ENCODE data around the gene NANOGP8. TPM values are rescaled to one million over a fixed set of nuclear protein-coding genes. Genes with fewer than 3 reads are reported as not detected.
"Not testable (repeated sequence)": the region's sequence is repeated elsewhere in the genome, so short reads cannot be mapped to it uniquely, and the experiment has no call there.

NANOGP8 gene, protein sequence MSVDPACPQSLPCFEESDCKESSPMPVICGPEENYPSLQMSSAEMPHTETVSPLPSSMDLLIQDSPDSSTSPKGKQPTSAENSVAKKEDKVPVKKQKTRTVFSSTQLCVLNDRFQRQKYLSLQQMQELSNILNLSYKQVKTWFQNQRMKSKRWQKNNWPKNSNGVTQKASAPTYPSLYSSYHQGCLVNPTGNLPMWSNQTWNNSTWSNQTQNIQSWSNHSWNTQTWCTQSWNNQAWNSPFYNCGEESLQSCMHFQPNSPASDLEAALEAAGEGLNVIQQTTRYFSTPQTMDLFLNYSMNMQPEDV
- total RNA-seq: not detected

DNA sequence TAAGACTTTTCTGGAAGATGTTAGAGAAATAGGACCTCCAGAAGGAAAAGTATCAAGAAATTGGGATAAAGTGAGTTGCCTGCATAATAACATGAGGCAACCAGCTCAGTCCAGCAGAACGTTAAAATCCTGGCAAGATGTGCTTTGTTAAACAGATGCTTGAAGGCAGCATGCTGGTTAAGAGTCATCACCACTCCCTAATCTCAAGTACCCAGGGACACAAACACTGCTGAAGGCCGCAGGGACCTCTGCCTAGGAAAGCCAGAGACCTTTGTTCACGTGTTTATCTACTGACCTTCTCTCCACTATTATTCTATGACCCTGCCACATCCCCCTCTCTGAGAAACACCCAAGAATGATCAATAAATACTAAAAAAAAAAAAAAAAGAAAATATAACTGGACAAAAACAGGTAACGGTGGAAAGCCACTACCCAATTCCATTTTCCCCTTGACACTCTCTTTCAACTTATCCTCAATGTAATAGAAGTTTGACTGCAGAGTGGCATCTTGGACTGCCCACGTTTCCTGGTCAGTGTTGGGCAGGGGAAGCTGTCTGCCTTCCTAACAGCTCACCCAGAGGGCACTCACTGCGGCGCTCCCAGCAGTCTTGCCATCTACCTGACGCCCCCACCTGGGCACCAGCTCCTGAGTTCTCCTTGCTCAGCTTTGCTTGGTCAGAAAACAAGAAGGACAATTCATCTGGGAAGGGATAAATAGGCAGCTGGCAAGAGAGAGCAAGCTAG lies at the start of gene NANOGP8:
Gene NANOGP8, minus strand, starts transcription at position 120 of the 744 bp plus-strand sequence. CDS start 185 bp downstream, outside the sequence.
- H3K4me1 Mint-ChIP-seq (ENCODE audit: low read depth); H3K36me3 Mint-ChIP-seq; H3K27ac Mint-ChIP-seq: not testable (repeated sequence)

DNA sequence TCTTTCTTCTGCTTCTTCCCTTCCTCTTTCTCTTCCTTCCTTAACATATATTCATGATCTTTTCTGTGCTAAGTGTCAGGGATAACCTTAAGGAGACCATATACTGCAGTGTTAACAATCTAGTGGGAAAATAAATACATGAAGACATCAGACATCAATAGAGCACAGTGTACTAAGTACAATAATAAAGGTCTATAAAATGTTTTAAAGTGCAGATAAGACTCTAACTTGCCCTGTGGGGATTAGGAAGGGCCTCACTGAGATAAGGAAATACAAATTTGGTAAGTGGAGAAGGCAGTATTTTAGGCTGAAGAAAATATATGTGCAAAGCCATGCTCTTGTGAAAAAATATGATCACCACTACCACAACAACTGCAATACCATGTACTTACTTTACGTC lies 49.2 kb upstream of the NANOGP8 start:
- intact Hi-C loops (cut with micrococcal nuclease): no loop called here
- Mint-ChIP-seq H3K9me3 (peaks cover 3% of the 10 kb centered on the region), H3K36me3 (no peaks in the 10 kb centered on the region), H3K4me1 (ENCODE audit: low read depth) (no peaks in the 10 kb centered on the region), H3K27ac (no peak overlapping the region), H3K4me3 (no peak overlapping the region), H3K27me3 (no peaks in the 10 kb centered on the region)
- no peak for DNase-seq
- CTCF ChIA-PET: no interaction called here
- POLR2A ChIA-PET: no interaction called here

More for the DNA sequence above, at the start of gene NANOGP8:
- H3K27me3 Mint-ChIP-seq; H3K4me3 Mint-ChIP-seq; POLR2A ChIA-PET; DNase-seq; H3K9me3 Mint-ChIP-seq; intact Hi-C loops (cut with micrococcal nuclease); CTCF ChIA-PET: not testable (repeated sequence)

DNA sequence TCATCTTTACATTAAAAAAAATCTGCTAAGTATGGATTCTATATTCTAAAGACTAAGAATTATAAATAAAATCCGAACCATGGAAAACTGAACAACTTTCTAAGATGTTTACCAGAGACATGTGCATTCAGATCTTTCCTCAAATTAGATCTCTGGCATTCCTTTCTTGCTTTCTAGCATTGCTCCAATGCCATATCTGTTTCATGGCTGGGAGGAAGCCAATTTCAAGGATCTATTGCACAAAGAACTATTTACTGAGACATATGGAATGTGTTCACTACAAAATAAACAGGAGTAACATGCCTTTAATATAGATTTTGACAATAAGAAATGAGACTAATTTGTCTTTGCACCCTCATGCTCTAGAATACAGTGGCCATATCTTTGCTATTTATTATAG lies 45.1 kb upstream of the NANOGP8 start:
- H3K4me3 Mint-ChIP-seq: no peak overlapping the region
- no peak overlapping the region for H3K27ac Mint-ChIP-seq
- no peaks in the 10 kb centered on the region for H3K4me1 Mint-ChIP-seq (ENCODE audit: low read depth)
- no peaks in the 10 kb centered on the region for H3K36me3 Mint-ChIP-seq
- intact Hi-C loops (cut with micrococcal nuclease): no loop called here
- POLR2A ChIA-PET: no interaction called here
- no peak for DNase-seq
- CTCF ChIA-PET: no interaction called here
- peaks cover 3% of the 10 kb centered on the region for H3K9me3 Mint-ChIP-seq
- peaks cover 3% of the 10 kb centered on the region for H3K27me3 Mint-ChIP-seq

DNA sequence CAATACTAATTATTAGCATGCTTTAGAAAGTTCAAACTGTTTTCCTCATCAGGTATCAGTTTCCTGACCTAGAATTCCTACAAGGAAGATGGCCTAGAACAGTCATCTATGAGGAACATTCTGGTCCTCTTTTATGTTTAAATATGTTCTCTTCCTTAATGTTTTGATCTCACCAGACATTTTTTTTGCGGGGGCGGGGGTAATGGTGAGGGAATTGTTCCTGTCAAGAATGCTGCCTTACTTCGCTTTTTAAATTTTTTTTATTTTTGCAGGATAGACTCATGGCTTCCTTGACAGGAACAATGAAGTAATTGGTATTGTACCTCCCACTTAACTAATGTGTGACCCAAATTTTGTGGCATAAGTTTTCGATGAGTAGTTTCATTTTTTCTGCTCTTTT lies 44.3 kb upstream of the NANOGP8 start:
- Mint-ChIP-seq H3K9me3 (peaks cover 6% of the 10 kb centered on the region), H3K27ac (no peak overlapping the region), H3K27me3 (peaks cover 3% of the 10 kb centered on the region), H3K4me1 (ENCODE audit: low read depth) (no peaks in the 10 kb centered on the region), H3K36me3 (no peaks in the 10 kb centered on the region), H3K4me3 (no peak overlapping the region)
- intact Hi-C loops (cut with micrococcal nuclease): no loop called here
- ChIA-PET POLR2A (no interaction called here), CTCF (no interaction called here)
- no peak for DNase-seq

DNA sequence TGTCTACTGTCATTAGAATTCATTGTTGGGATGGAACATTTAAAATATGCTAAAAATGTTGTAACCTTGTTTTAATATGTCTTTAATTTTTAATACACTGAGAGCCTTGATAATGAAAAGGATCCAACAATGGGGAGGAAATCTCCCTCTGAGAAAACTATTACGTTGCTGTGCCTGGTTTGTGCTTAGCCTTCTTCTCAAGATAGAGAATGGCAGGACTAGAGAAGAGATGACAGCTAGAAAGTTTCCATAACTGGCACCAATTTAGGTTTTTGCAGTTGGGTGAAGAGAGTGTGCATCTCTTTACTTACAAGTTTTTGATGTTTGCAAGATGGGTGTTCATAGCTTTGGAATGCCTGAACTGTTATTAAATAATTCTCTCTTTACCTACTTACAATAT lies 42.6 kb upstream of the NANOGP8 start:
- POLR2A ChIA-PET: no interaction called here
- peaks cover 6% of the 10 kb centered on the region for H3K9me3 Mint-ChIP-seq
- CTCF ChIA-PET: no interaction called here
- H3K36me3 Mint-ChIP-seq: no peaks in the 10 kb centered on the region
- no peak overlapping the region for H3K27ac Mint-ChIP-seq
- no peaks in the 10 kb centered on the region for H3K4me1 Mint-ChIP-seq (ENCODE audit: low read depth)
- H3K4me3 Mint-ChIP-seq: no peak overlapping the region
- no peak for DNase-seq
- H3K27me3 Mint-ChIP-seq: peaks cover 3% of the 10 kb centered on the region
- intact Hi-C loops (cut with micrococcal nuclease): no loop called here

DNA sequence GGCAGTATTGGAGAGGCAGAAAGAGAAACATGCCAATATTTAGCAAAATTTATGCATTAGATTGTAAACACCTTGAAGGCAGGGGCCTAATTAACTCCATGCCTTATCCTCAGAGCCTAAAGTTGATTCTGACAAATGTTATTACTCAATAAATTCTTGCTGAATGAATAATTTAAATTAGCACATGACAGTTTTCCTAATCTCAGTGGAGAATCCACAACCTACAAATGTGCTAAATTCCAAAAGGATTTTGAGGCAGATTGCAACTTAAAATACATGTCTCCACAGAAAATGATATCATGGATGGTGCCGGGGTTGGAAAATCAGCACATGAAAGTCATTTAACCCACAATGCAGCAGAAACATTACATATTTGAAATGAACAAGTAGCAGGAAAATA lies 41.1 kb upstream of the NANOGP8 start:
- ChIA-PET POLR2A (no interaction called here), CTCF (no interaction called here)
- Mint-ChIP-seq H3K4me1 (ENCODE audit: low read depth) (no peaks in the 10 kb centered on the region), H3K27ac (no peak overlapping the region), H3K36me3 (no peaks in the 10 kb centered on the region), H3K9me3 (peaks cover 2% of the 10 kb centered on the region), H3K27me3 (peaks cover 5% of the 10 kb centered on the region), H3K4me3 (no peak overlapping the region)
- no peak for DNase-seq
- intact Hi-C loops (cut with micrococcal nuclease): no loop called here

DNA sequence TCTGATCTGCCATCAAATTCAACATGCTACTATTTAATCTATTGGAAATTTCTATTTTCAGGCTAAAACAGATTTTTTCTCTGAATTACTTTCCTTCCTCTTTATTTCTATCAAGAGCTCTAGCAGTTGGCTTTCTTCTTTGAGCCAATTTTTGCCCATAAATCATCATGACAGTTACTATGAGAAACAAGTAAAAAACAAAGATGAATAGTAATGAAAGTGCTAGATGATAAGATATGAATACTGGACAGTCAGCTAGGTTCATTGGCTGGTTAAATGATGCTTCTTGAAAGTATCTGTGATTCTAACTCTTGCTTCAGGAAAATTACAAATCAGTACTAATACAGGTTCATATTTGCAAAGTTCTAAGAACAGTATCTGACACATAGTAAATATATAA lies 38.6 kb upstream of the NANOGP8 start:
- Mint-ChIP-seq H3K27me3 (peaks cover 5% of the 10 kb centered on the region), H3K4me1 (ENCODE audit: low read depth) (no peaks in the 10 kb centered on the region), H3K4me3 (no peak overlapping the region), H3K27ac (no peak overlapping the region), H3K36me3 (no peaks in the 10 kb centered on the region), H3K9me3 (peaks cover 2% of the 10 kb centered on the region)
- no peak for DNase-seq
- ChIA-PET CTCF (no interaction called here), POLR2A (no interaction called here)
- intact Hi-C loops (cut with micrococcal nuclease): no loop called here

DNA sequence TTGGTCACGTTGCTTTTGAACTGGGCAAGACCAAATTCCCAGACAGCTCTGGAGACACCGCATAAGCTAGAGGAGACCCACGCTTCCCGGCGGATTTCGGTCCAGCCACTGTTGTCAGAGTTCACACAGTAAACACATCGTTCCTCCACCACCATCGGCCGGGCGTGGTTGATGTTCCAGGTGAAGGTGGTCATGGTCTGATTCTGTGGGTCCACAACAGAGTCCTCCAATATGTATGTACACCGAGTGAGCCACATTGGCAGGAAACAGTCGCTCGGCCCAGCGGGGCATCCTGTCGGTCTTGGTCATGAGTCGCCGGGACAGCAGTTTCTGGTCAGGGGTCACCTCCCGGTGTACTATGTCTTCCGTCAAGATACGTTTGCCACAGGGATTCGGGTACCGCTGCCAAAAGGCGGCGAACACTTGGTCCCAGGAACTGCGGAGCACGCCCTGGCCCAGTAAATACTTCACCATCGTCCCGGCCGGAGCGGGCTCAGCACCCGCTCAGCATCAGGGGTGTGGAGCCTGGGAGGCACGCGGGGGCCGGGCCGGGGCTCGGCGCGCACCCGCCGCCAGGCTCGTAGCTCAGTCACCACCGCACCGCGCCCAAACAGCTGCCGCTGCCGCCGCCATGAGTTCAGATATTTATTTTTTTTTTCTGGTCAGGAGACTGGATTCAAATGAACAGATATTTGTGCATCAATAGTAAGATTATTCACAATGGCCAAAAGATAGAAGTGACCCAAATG lies 36.7 kb upstream of the NANOGP8 start:
- no peaks in the 10 kb centered on the region for H3K4me1 Mint-ChIP-seq (ENCODE audit: low read depth)
- intact Hi-C loops (cut with micrococcal nuclease): no loop called here
- ChIA-PET CTCF (no interaction called here), POLR2A (no interaction called here)
- peaks cover 2% of the 10 kb centered on the region for H3K27me3 Mint-ChIP-seq
- no peak overlapping the region for H3K4me3 Mint-ChIP-seq
- H3K27ac Mint-ChIP-seq: no peak overlapping the region
- DNase-seq: no peak
- H3K36me3 Mint-ChIP-seq: no peaks in the 10 kb centered on the region
- peaks cover 2% of the 10 kb centered on the region for H3K9me3 Mint-ChIP-seq

DNA sequence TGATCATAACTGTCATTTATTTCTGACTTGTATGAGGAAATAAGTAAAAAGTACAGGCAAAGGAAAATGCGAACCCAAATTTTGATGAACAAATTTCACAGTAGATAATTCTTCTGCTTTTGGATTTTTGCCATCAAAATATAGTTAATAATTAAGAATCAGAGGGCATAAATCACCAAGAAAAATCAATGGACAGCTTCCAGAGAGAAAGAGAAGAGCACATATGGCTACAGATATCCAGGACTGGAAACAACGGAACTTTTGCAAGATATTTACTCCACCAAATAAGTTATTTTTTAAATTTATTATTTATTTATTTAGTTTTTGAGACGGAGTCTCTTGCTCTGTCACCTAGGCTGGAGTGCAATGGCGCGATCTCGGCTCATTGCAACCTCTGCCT lies 35.1 kb upstream of the NANOGP8 start:
- Mint-ChIP-seq H3K36me3 (no peaks in the 10 kb centered on the region), H3K27me3 (peaks cover 2% of the 10 kb centered on the region), H3K4me3 (no peak overlapping the region), H3K27ac (no peak overlapping the region), H3K9me3 (peaks cover 2% of the 10 kb centered on the region), H3K4me1 (ENCODE audit: low read depth) (no peaks in the 10 kb centered on the region)
- CTCF ChIA-PET: no interaction called here
- POLR2A ChIA-PET: no interaction called here
- no peak for DNase-seq
- intact Hi-C loops (cut with micrococcal nuclease): no loop called here

DNA sequence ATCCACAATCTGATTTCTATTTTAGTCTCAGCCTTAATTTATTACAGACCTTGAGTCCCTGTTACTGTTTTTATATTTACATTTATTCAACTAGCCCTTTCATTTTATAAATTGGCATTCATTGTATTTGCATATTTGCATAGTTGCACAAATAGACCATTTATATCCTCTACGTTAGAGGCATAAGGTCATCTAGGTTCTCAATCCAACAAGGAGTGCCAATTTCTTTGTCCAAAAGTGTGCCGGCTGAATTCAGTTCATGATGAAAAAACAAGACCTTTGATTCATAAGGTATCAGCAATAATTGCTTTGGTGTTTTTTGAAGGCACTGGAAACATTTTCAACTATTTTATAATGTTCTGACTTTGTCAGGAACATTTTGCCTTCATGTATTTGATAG lies 33.9 kb upstream of the NANOGP8 start:
- Mint-ChIP-seq H3K27ac (no peak overlapping the region), H3K9me3 (no peaks in the 10 kb centered on the region), H3K36me3 (no peaks in the 10 kb centered on the region), H3K4me3 (no peak overlapping the region), H3K27me3 (peaks cover 2% of the 10 kb centered on the region), H3K4me1 (ENCODE audit: low read depth) (no peaks in the 10 kb centered on the region)
- DNase-seq: no peak
- ChIA-PET CTCF (no interaction called here), POLR2A (no interaction called here)
- intact Hi-C loops (cut with micrococcal nuclease): no loop called here

DNA sequence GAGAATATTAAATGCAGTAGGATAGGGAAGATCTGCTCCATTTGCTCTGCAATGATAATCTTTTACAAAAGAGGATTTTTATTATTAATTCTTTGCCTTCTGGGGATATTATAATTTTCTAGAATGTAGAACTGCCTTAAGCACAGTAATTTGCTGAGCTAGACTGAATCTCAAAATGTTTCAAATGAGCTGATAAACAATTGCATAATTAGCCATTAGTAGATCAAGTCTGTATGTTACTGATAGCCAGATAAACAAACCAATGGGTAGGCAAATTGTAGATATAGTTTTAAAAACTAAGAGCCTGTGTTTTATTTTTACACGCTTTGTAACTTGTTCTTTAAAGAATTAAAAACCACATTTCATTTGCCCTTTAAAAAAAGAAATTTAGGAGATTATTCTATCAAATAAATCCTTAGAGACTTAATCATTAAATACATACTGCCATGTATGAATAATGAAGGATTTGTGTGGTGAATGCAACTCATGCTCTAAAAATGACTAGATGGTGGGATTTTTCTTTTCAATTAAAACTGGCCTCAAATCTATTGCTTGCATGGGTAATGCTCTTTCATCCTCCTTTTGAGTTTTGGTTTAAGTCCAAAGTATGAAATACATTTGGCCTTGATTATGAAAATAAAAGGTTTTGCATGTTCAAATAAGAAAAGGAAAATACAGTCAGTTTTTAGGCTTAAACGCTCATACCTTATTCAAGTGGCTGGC lies 32.6 kb upstream of the NANOGP8 start:
- Mint-ChIP-seq H3K9me3 (no peaks in the 10 kb centered on the region), H3K27ac (no peak overlapping the region), H3K4me1 (ENCODE audit: low read depth) (no peaks in the 10 kb centered on the region), H3K36me3 (no peaks in the 10 kb centered on the region), H3K27me3 (peaks cover 2% of the 10 kb centered on the region), H3K4me3 (no peak overlapping the region)
- DNase-seq: no peak
- ChIA-PET POLR2A (no interaction called here), CTCF (no interaction called here)
- intact Hi-C loops (cut with micrococcal nuclease): no loop called here

DNA sequence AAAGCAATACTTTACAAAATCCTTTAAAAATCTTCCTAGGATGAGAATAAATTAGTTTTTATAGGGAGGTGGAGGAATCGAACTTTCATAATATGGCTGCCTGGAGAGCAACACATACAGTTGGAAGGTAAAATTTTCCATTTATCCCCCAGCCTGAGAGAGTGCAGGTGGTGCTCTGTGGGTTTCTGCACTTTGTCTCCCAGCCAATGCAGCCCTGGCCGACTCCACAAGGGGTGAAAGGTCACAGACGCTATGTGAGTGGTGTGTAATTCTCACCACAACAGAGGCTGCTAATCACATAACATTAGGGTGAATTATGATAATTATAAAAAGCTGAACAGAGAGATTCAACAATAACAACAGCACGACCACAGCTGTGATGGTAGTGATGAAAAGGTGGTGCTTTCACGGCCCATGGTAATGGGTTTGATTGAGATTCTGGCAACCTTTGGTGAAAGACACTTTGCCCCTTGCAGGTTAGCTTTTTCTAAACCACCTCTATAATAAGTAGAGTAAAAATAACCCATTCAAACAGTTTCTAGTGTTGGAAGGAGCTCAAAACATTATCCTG lies 30.1 kb upstream of the NANOGP8 start:
- no peaks in the 10 kb centered on the region for H3K36me3 Mint-ChIP-seq
- no peak overlapping the region for H3K4me3 Mint-ChIP-seq
- ChIA-PET POLR2A (no interaction called here), CTCF (no interaction called here)
- intact Hi-C loops (cut with micrococcal nuclease): no loop called here
- no peaks in the 10 kb centered on the region for H3K4me1 Mint-ChIP-seq (ENCODE audit: low read depth)
- H3K27ac Mint-ChIP-seq: no peak overlapping the region
- H3K9me3 Mint-ChIP-seq: no peaks in the 10 kb centered on the region
- H3K27me3 Mint-ChIP-seq: no peaks in the 10 kb centered on the region
- DNase-seq: no peak

All from activated CD4-positive, alpha-beta memory T cell treated with anti-CD3 and anti-CD28 coated beads for 36 hours (primary cell).